ENCODE data around the gene PGGHG.

DNA sequence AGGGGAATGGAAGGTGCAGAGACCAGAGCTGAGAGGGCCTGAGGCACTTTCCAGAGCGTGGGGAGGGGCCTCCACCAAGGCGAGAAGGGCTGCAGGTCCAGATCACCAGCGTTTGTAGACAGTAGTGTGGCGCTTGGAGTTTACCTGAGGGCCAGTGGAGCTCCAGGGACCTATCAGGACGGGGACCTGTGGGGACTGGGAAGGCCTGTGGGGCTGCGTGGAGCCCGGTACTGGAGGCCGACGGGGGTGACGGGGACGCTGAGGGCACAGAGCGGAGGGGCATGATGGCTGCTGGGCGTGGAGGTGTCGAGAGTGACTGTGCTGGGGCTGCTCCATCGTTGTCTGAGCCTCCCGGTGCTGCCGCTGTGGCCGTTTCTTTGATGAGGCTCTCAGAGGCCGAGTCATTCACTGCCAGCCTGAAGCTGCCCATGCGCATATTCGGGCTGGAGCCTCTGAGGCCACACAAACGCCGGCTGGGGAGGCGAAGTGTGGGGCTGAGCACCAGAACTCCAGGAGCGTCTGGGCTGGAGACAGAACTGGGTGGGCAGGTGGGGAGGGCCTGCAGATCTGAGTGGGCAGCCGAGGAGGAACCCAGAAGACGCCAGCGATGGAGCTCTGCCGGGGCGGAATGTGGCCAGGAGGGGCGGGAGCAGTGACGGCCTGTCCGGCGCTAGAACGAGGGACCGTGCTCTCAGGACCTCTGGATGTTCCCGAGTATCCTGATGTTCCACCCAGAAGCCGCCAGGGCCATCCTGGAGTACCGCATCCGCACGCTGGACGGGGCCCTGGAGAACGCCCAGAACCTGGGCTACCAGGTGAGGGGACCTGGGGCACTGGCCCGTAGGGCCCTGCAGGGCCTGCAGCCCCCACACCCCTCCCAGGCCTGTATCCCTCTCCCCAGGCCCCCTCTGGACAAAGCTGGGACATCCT is 2.6 kb downstream of the PGGHG start:
- TF ChIP-seq, protein P1, sequence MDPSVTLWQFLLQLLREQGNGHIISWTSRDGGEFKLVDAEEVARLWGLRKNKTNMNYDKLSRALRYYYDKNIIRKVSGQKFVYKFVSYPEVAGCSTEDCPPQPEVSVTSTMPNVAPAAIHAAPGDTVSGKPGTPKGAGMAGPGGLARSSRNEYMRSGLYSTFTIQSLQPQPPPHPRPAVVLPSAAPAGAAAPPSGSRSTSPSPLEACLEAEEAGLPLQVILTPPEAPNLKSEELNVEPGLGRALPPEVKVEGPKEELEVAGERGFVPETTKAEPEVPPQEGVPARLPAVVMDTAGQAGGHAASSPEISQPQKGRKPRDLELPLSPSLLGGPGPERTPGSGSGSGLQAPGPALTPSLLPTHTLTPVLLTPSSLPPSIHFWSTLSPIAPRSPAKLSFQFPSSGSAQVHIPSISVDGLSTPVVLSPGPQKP (IDR thresholded peaks at IDR 0.05; ENCODE audit: low read depth, low read length): no peak
- no peak for TF ChIP-seq TARDBP (IDR thresholded peaks at IDR 0.05; ENCODE audit: borderline replicate concordance)
- TF ChIP-seq SP1 (IDR thresholded peaks at IDR 0.05; ENCODE audit: low read depth, low read length): no peak
- TF ChIP-seq, protein P2, sequence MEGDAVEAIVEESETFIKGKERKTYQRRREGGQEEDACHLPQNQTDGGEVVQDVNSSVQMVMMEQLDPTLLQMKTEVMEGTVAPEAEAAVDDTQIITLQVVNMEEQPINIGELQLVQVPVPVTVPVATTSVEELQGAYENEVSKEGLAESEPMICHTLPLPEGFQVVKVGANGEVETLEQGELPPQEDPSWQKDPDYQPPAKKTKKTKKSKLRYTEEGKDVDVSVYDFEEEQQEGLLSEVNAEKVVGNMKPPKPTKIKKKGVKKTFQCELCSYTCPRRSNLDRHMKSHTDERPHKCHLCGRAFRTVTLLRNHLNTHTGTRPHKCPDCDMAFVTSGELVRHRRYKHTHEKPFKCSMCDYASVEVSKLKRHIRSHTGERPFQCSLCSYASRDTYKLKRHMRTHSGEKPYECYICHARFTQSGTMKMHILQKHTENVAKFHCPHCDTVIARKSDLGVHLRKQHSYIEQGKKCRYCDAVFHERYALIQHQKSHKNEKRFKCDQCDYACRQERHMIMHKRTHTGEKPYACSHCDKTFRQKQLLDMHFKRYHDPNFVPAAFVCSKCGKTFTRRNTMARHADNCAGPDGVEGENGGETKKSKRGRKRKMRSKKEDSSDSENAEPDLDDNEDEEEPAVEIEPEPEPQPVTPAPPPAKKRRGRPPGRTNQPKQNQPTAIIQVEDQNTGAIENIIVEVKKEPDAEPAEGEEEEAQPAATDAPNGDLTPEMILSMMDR (IDR thresholded peaks at IDR 0.05 in 2 of 3, conservative IDR thresholded peaks at IDR 0.05 in 1 of 3; ENCODE audit: control insufficient read depth in 2 of 3, extremely low read depth in 1 of 3, insufficient read depth in 1 of 3, low read depth in 3 of 3, low read length in 3 of 3): no peak
- no peak for TF ChIP-seq NFIC (IDR thresholded peaks at IDR 0.05; ENCODE audit: low read depth, low read length)
- no peak for TF ChIP-seq SPI1 (IDR thresholded peaks at IDR 0.05; ENCODE audit: borderline replicate concordance, insufficient read depth, low read depth, low read length)
- TF ChIP-seq, protein P3, sequence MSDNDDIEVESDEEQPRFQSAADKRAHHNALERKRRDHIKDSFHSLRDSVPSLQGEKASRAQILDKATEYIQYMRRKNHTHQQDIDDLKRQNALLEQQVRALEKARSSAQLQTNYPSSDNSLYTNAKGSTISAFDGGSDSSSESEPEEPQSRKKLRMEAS (IDR thresholded peaks at IDR 0.05; ENCODE audit: low read depth, low read length): no peak
- TF ChIP-seq ZNF274 (IDR thresholded peaks at IDR 0.05; ENCODE audit: insufficient read depth, insufficient read length): no peak
- no peak for TF ChIP-seq FOS (IDR thresholded peaks at IDR 0.05; ENCODE audit: borderline replicate concordance, extremely low read depth, insufficient read length)

All from GM12878 (cell line).